ENCODE results near the gene CPNE1.

DNA sequence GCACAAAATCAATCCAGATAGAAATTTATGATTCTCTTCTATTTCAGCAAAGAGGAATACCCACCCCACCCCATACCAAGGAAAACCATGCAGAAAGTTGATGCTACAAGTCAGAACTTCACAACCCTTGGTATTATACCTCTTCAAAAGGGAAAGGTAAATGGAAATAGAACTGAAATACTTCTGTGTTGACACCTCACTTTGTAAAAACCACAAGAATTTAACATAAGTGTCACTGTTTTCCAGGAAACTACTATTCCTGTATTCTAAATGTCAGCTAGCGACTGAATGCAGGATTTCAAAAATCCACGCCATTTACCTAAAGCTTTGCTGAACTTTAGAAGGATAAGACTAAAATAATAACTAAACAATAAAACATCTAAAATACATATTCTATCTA lies 3.6 kb downstream of the CPNE1 start:
- TF ChIP-seq, protein P1, sequence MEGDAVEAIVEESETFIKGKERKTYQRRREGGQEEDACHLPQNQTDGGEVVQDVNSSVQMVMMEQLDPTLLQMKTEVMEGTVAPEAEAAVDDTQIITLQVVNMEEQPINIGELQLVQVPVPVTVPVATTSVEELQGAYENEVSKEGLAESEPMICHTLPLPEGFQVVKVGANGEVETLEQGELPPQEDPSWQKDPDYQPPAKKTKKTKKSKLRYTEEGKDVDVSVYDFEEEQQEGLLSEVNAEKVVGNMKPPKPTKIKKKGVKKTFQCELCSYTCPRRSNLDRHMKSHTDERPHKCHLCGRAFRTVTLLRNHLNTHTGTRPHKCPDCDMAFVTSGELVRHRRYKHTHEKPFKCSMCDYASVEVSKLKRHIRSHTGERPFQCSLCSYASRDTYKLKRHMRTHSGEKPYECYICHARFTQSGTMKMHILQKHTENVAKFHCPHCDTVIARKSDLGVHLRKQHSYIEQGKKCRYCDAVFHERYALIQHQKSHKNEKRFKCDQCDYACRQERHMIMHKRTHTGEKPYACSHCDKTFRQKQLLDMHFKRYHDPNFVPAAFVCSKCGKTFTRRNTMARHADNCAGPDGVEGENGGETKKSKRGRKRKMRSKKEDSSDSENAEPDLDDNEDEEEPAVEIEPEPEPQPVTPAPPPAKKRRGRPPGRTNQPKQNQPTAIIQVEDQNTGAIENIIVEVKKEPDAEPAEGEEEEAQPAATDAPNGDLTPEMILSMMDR (IDR thresholded peaks at IDR 0.05 in 2 of 3, conservative IDR thresholded peaks at IDR 0.05 in 1 of 3; ENCODE audit: control insufficient read depth in 2 of 3, extremely low read depth in 1 of 3, insufficient read depth in 1 of 3, low read depth in 3 of 3, low read length in 3 of 3) = no peak
- TF ChIP-seq EZH2 (IDR thresholded peaks at IDR 0.05; ENCODE audit: borderline replicate concordance, control insufficient read depth, low read depth, low read length) (no peak), POLR2AphosphoS5 (IDR thresholded peaks at IDR 0.05; ENCODE audit: low read length) (no peak), CHD2 (IDR thresholded peaks at IDR 0.05; ENCODE audit: borderline replicate concordance, low read depth, low read length) (no peak), YY1 (IDR thresholded peaks at IDR 0.05; ENCODE audit: low read depth, low read length) (no peak), BHLHE40 (IDR thresholded peaks at IDR 0.05; ENCODE audit: borderline replicate concordance in 1 of 2, low read depth in 2 of 2, low read length in 1 of 2) (no peak), EP300 (IDR thresholded peaks at IDR 0.05; ENCODE audit: borderline replicate concordance in 1 of 2, control insufficient read depth in 1 of 2, low read depth in 2 of 2, low read length in 2 of 2) (no peak), POLR2A (IDR thresholded peaks at IDR 0.05; ENCODE audit: low read depth, low read length) (no peak)
- TF ChIP-seq, protein P2, sequence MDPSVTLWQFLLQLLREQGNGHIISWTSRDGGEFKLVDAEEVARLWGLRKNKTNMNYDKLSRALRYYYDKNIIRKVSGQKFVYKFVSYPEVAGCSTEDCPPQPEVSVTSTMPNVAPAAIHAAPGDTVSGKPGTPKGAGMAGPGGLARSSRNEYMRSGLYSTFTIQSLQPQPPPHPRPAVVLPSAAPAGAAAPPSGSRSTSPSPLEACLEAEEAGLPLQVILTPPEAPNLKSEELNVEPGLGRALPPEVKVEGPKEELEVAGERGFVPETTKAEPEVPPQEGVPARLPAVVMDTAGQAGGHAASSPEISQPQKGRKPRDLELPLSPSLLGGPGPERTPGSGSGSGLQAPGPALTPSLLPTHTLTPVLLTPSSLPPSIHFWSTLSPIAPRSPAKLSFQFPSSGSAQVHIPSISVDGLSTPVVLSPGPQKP (IDR thresholded peaks at IDR 0.05; ENCODE audit: low read depth, low read length) = no peak

All from GM12878 (cell line).